Posterior vena cava (tissue), 2 donors: ENCODE results near the gene LRRC28. TPM values are rescaled to one million over a fixed set of nuclear protein-coding genes. Genes with fewer than 3 reads are reported as not detected.

ENCODE experiments used
- DNase-seq: peaks from one replicate; pipeline ENCODE4 v3.0.0-alpha.2; 2020; ENCODE audit warnings: low spot score
- intact Hi-C, 2 donors: fragments of 100-400 bp; cut with DNase I; formaldehyde crosslinking; loops; one replicate each; pipeline versions ENCODE4 v1.14.1 to v1.14.2; 2022 to 2023
- total RNA-seq, 2 donors: library from RNA; stranded (reverse); fragmentation: NEBNext Ultra II Directional; extraction: Animal tissue kit (Norgen Biotek cat#: 25700); gene quantifications; one replicate each; pipeline ENCODE4 v1.2.1, GENCODE V29; 2021
- donor health status: DM: yes; HTN: yes; CAD: no.
- donor health status: DM: yes; HTN: yes; CAD: no.

LRRC28 gene
- total RNA-seq, 2 donors from 2014 or later: 14.6 to 19.8 TPM

GRCh38 chr15:99436542-99437314, 185.4 kb downstream of the LRRC28 start:
- intact Hi-C loops: no loop called here
- DNase-seq: no peak

DNA sequence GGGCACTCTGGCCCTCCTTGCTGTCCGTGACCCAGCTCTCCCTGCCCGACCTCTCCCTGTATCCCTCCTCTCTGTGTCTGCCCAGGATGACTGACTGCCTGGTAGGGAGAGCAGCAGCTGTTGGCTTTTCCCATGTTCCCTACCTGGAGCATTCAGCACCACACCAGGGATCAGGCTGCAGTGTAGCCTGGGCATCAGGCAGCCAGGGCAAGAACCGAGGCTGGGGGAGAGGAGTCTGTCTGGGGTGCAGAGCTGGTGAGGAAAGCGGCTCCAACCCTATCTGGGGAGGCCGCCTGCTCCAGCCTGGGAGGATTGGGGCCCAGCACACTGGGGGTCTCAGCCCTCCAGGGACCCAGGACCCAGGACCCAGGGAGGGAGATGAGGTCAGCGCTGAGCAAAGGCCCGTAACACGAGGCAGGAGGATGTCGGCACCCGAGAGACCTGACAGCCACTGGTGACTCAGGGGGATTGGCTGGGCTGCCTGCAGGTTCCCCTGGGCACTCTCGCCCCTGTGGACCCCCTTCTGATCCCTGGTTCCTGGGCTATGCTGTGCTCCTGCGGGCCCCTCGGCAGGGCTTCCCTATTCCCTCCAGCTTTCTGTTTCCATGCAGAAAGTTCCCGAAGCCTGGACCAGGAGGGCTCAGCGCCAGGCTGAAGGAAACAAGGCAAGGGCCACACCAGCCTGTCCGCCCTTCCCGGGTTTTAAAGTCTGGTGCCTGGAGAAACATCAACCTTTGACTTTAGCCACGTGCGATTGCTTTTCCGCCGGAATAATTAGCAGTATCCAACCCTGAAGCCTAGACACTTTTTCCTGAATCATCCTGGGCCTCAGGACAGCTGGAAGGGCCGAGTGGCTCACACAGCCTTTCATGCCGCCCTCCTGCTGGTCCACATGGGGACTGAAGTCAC, 186.3 kb downstream of the LRRC28 start:
- intact Hi-C loops: no loop called here
- peak; percentile 79 for DNase-seq

DNA sequence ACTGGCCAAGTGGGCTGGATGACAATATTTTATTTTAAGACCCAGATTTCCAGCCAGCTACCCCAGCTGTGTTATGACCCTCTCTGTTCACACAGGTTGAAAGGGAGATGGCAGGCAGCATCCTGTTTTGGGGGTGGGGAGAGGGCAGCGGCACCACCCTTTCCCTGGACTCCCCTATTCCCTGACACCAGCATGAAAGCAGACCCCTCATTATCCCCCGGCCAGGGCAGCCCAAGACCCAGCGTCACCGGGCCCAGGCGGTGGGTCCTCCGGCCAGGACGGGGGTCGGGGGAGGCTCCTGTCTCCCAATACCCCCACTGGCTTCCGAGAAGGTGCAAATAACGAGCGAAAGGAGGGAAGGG, 186.9 kb downstream of the LRRC28 start:
- intact Hi-C loops: no loop called here
- peak; percentile 75 for DNase-seq

DNA sequence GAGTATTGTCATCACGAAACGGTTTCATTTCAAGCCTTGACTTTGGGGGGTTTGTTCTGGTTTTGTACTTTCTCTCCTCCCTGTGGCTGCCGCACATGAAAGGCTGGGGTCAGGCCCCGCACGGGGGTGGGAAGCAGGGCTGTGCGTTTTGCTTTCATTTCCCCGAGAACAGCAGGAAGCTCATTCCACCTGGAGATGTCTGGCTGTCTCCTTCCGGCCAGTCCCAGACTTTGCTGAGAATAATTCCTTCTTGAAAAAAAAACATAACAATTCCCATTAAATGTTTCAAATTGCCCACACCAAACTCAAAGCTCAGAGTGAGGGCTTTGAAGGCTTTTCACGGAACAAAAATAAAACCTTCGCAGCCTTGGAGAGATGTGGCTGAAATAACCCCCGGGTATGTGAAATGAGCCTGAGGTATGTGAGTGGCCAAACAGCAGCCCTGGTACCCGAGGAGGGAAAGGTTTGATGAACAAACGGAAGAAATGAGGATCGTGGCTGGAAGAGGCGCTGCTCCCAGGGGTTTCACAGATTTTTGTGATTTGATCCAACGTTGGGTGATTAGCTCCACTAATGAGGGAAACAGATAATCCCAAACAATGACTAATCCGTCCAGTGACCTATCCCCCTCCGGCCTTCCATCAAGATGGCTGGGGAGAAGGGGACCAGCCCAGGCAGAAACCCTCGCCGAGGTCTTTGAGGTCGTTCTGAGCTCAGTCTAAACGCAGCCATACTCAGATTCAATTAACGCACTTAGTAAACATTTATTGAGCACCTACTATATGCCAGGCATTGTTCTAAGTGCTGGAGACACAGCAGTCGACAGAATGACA, 187.6 kb downstream of the LRRC28 start:
- intact Hi-C loops: no loop called here
- DNase-seq: no peak

GRCh38 chr15:99439524-99439835, 188.2 kb downstream of the LRRC28 start:
- peak; percentile 69 for DNase-seq
- intact Hi-C loops: no loop called here

DNA sequence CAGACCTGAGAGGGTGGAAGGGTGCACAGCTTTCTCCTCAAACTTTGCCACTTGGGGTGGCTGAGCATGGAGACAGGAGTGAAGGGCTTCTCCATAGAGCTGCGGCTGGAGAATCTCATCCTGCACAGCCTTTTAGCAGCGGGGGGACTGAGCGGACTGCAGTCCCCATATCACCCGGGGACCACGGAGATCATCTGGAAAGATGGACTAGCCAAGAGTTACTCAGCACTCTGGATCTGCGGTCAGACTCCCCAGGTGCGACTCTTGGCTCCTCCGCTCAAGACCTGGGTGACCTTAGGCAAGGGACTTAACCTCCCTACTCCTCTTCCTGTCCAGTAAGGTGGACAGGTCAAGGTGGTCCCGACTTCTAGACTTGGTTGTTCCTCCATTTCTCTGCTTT, 188.7 kb downstream of the LRRC28 start:
- DNase-seq: no peak
- intact Hi-C loops: no loop called here

Other genes starting within 250 kb of the LRRC28 start
- gene PGPEP1L, start 243.7 kb upstream of the LRRC28 start, total RNA-seq: 1 to 10 TPM in 1 of 2 donors, under 1 TPM in 1; 0.29 to 1.7 TPM
- gene SYNM, start 146.4 kb upstream of the LRRC28 start, total RNA-seq: 100 to 1,000 TPM; 447 to 863 TPM
- 10 to 100 TPM; 16.6 to 16.9 TPM for gene TTC23, start 1.9 kb upstream of the LRRC28 start, total RNA-seq